ENCODE data around the gene FBXL22. TPM values are rescaled to one million over a fixed set of nuclear protein-coding genes. Genes with fewer than 3 reads are reported as not detected.

Gene FBXL22
- polyA plus RNA-seq, 1 experiment = 3.8 TPM

GRCh38 chr15:63555507-63555906 lies 41.7 kb upstream of the FBXL22 start:
- peaks cover 2% of the 10 kb centered on the region; the same call in 1 of the 2 replicates for H3K36me3 ChIP-seq (ENCODE audit: control insufficient read depth, insufficient read depth, low read length)
- CTCF ChIA-PET = no interaction called here
- DNase-seq (ENCODE audit: low read depth) = no peak
- no peaks in the 10 kb centered on the region for H3K27me3 ChIP-seq (ENCODE audit: control insufficient read depth, insufficient read depth, low read length)
- no peak for TF ChIP-seq CTCF (IDR thresholded peaks at IDR 0.05; ENCODE audit: insufficient read depth, low read depth, low read length)
- H3K4me3 ChIP-seq (ENCODE audit: low read depth, low read length) = no peak overlapping the region
- POLR2A ChIA-PET = no interaction called here

GRCh38 chr15:63556246-63556645 lies 40.9 kb upstream of the FBXL22 start:
- DNase-seq (ENCODE audit: low read depth) = no peak
- no peaks in the 10 kb centered on the region for H3K27me3 ChIP-seq (ENCODE audit: control insufficient read depth, insufficient read depth, low read length)
- no peak overlapping the region for H3K4me3 ChIP-seq (ENCODE audit: low read depth, low read length)
- ChIA-PET POLR2A (no interaction called here), CTCF (no interaction called here)
- no peak for TF ChIP-seq CTCF (IDR thresholded peaks at IDR 0.05; ENCODE audit: insufficient read depth, low read depth, low read length)
- H3K36me3 ChIP-seq (ENCODE audit: control insufficient read depth, insufficient read depth, low read length) = peaks cover 4% of the 10 kb centered on the region; the same call in 1 of the 2 replicates

- TF ChIP-seq CTCF (IDR thresholded peaks at IDR 0.05; ENCODE audit: insufficient read depth, low read depth, low read length) = no peak
- no peak overlapping the region for H3K4me3 ChIP-seq (ENCODE audit: low read depth, low read length)
- ChIA-PET POLR2A (no interaction called here), CTCF (no interaction called here)
- H3K36me3 ChIP-seq (ENCODE audit: control insufficient read depth, insufficient read depth, low read length) = peaks cover 4% of the 10 kb centered on the region; the same call in 1 of the 2 replicates
- DNase-seq (ENCODE audit: low read depth) = no peak
- H3K27me3 ChIP-seq (ENCODE audit: control insufficient read depth, insufficient read depth, low read length) = no peaks in the 10 kb centered on the region
These were observed 40.5 kb upstream of the FBXL22 start for GRCh38 chr15:63556736-63557135.

- no peak for DNase-seq (ENCODE audit: low read depth)
- H3K36me3 ChIP-seq (ENCODE audit: control insufficient read depth, insufficient read depth, low read length) = peaks cover 7% of the 10 kb centered on the region; the same call in 1 of the 2 replicates
- ChIA-PET POLR2A (no interaction called here), CTCF (no interaction called here)
- no peaks in the 10 kb centered on the region for H3K27me3 ChIP-seq (ENCODE audit: control insufficient read depth, insufficient read depth, low read length)
- TF ChIP-seq CTCF (IDR thresholded peaks at IDR 0.05; ENCODE audit: insufficient read depth, low read depth, low read length) = no peak
- H3K4me3 ChIP-seq (ENCODE audit: low read depth, low read length) = no peak overlapping the region
These were observed 37.4 kb upstream of the FBXL22 start for GRCh38 chr15:63559753-63560152.

- DNase-seq (ENCODE audit: low read depth) = no peak
- ChIA-PET CTCF (no interaction called here), POLR2A (no interaction called here)
- H3K36me3 ChIP-seq (ENCODE audit: control insufficient read depth, insufficient read depth, low read length) = peaks cover 7% of the 10 kb centered on the region; the same call in 1 of the 2 replicates
- no peak for TF ChIP-seq CTCF (IDR thresholded peaks at IDR 0.05; ENCODE audit: insufficient read depth, low read depth, low read length)
- H3K4me3 ChIP-seq (ENCODE audit: low read depth, low read length) = no peak overlapping the region
- no peaks in the 10 kb centered on the region for H3K27me3 ChIP-seq (ENCODE audit: control insufficient read depth, insufficient read depth, low read length)
These were observed 36.3 kb upstream of the FBXL22 start for GRCh38 chr15:63560741-63561448.

All from BJ (cell line).